Osteoblast (primary cell): Measurements from ENCODE around the gene MTFMT. TPM values are rescaled to one million over a fixed set of nuclear protein-coding genes. Genes with fewer than 3 reads are reported as not detected.

ENCODE experiments used
- DNase-seq: peaks from one replicate; pipeline ENCODE4 v3.0.0; 2011; ENCODE audit warnings: low spot score, mixed read lengths; ENCODE audit not compliant: insufficient read length; ENCODE audit errors: missing footprints
- H2AFZ ChIP-seq: 2 replicates; pipeline ENCODE4 v1.6.0; 2011; ENCODE audit warnings: mild to moderate bottlenecking, low read length
- H3K27ac ChIP-seq: 2 replicates; pipeline ENCODE4 v1.5.1; 2011; ENCODE audit warnings: mild to moderate bottlenecking, low read depth, low read length, moderate library complexity
- H3K27me3 ChIP-seq: 2 replicates; pipeline ENCODE4 v1.6.0; 2012; ENCODE audit warnings: mild to moderate bottlenecking, control low read depth, inconsistent platforms, low read length, moderate library complexity; ENCODE audit not compliant: insufficient read depth
- H3K36me3 ChIP-seq: 2 replicates; pipeline ENCODE4 v1.5.1; 2011; ENCODE audit warnings: mild to moderate bottlenecking, low read length, control low read depth, moderate library complexity; ENCODE audit not compliant: insufficient read depth
- H3K4me1 ChIP-seq: 2 replicates; pipeline ENCODE4 v1.5.1; 2011; ENCODE audit warnings: mild to moderate bottlenecking, low read length, control low read depth, moderate library complexity; ENCODE audit not compliant: insufficient read depth
- H3K4me2 ChIP-seq: 2 replicates; pipeline ENCODE4 v1.6.0; 2011; ENCODE audit warnings: mild to moderate bottlenecking, low read length; ENCODE audit not compliant: insufficient read depth
- H3K4me3 ChIP-seq: fragments of 200-600 bp; sonication (generic); 3 replicates; pipeline ENCODE4 v1.5.1; 2012; ENCODE audit warnings: mild to moderate bottlenecking, low read length, inconsistent platforms; ENCODE audit not compliant: insufficient read depth
- H3K79me2 ChIP-seq: 2 replicates; pipeline ENCODE4 v1.6.0; 2012; ENCODE audit warnings: mild to moderate bottlenecking, low read length, control low read depth, inconsistent platforms; ENCODE audit not compliant: insufficient read depth
- H3K9me3 ChIP-seq: 2 replicates; pipeline ENCODE4 v1.5.1; 2011; ENCODE audit warnings: low read depth, low read length, control low read depth
- H4K20me1 ChIP-seq: 2 replicates; pipeline ENCODE4 v1.6.0; 2012; ENCODE audit warnings: mild to moderate bottlenecking, low read length, control low read depth; ENCODE audit not compliant: insufficient read depth
- total RNA-seq: library from RNA; depleted of rRNA; stranded (reverse); fragments of >200 nt; gene quantifications from 2 replicates; pipeline ENCODE4 v1.2.3, GENCODE V29; 2012
- TF ChIP-seq, protein P1 (sequence below): IDR thresholded peaks from 2 replicates; pipeline ENCODE4 v1.5.1; 2011; ENCODE audit warnings: mild to moderate bottlenecking, low read depth, low read length, moderate library complexity; ENCODE audit errors: extremely low read depth

MTFMT gene
- total RNA-seq, 1 donor = 31.8 TPM

DNA sequence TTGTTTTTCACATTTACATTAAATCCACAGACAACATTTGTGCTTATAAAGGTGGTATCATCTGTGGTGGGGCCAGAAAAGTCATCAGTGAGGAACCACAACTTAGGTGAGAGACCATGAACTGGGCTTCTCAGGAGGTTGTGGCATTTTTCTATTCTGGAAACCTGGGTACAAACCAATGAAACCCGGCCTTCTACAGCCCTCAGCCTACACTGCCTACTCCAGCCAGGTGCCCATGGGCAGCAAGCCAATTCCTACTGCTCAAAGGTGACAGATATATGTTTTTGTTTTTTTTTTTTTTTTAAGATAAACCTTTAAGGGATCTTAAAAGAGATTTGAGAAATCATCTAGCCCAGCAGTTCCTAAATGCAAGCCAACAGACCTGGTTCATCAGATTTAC is 60.0 kb downstream of the MTFMT start:
- Histone ChIP-seq H3K27ac (no peak overlapping the region), H3K79me2 (no peaks in the 10 kb centered on the region), H3K4me1 (no peaks in the 10 kb centered on the region), H2AFZ (no peak overlapping the region), H3K9me3 (no peaks in the 10 kb centered on the region), H3K27me3 (no peaks in the 10 kb centered on the region), H3K4me3 (no peak overlapping the region), H3K36me3 (peaks cover 64% of the 10 kb centered on the region), H3K4me2 (no peak overlapping the region), H4K20me1 (no peaks in the 10 kb centered on the region)
- no peak for DNase-seq
- TF ChIP-seq, protein P1, sequence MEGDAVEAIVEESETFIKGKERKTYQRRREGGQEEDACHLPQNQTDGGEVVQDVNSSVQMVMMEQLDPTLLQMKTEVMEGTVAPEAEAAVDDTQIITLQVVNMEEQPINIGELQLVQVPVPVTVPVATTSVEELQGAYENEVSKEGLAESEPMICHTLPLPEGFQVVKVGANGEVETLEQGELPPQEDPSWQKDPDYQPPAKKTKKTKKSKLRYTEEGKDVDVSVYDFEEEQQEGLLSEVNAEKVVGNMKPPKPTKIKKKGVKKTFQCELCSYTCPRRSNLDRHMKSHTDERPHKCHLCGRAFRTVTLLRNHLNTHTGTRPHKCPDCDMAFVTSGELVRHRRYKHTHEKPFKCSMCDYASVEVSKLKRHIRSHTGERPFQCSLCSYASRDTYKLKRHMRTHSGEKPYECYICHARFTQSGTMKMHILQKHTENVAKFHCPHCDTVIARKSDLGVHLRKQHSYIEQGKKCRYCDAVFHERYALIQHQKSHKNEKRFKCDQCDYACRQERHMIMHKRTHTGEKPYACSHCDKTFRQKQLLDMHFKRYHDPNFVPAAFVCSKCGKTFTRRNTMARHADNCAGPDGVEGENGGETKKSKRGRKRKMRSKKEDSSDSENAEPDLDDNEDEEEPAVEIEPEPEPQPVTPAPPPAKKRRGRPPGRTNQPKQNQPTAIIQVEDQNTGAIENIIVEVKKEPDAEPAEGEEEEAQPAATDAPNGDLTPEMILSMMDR = no peak

DNA sequence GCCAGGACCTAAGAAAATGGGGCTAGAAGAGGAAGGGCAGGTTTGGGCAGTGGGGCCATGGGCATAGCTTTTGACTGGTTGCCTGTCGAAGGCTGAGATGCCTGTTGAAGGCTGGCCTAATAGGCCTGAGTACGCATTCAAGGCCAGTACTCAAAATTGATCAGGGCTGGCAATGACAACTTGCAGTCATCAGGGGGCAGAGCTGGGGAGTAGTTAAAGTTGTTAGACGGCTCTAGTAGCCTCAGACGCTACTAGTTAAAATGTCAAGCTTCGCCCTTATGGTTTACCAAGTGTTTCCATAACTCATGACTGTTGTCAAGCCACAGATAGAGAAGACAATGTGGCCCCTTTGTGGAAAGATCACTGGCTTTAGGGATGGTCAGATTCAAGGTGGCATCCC is 68.4 kb downstream of the MTFMT start:
- TF ChIP-seq, protein P1 = no peak
- no peaks in the 10 kb centered on the region for H3K79me2 ChIP-seq
- no peak overlapping the region for H3K27ac ChIP-seq
- no peak overlapping the region for H2AFZ ChIP-seq
- H3K4me2 ChIP-seq = no peak overlapping the region
- no peak overlapping the region for H3K4me3 ChIP-seq
- peaks cover 81% of the 10 kb centered on the region for H3K36me3 ChIP-seq
- H3K9me3 ChIP-seq = no peaks in the 10 kb centered on the region
- DNase-seq = no peak
- H4K20me1 ChIP-seq = no peaks in the 10 kb centered on the region
- no peaks in the 10 kb centered on the region for H3K27me3 ChIP-seq
- no peaks in the 10 kb centered on the region for H3K4me1 ChIP-seq

DNA sequence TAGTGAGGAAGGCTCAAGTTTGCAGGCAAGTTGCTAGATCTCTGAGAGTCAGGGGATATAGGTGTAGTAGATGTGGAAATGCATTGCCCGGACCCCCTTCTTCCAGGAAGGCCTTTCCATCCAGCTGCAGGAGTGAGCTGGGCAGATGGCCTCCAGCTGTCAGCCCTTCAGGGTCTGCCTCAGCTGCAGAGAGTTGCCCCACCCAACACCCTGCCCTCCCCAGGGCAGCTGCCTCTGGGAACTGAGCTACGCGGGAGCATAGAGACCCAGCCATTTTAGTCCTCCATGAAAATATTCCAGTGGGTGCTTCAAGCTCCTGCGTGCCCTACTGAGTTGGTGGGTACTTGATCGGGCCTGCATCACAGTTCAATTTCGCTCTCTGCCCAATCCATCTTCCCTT is 69.3 kb downstream of the MTFMT start:
- no peaks in the 10 kb centered on the region for H4K20me1 ChIP-seq
- no peaks in the 10 kb centered on the region for H3K4me1 ChIP-seq
- peaks cover 82% of the 10 kb centered on the region for H3K36me3 ChIP-seq
- no peak overlapping the region for H2AFZ ChIP-seq
- no peaks in the 10 kb centered on the region for H3K27me3 ChIP-seq
- no peak for DNase-seq
- no peak overlapping the region for H3K4me3 ChIP-seq
- H3K79me2 ChIP-seq = no peaks in the 10 kb centered on the region
- TF ChIP-seq, protein P1 = no peak
- no peak overlapping the region for H3K27ac ChIP-seq
- H3K4me2 ChIP-seq = no peak overlapping the region
- no peaks in the 10 kb centered on the region for H3K9me3 ChIP-seq

DNA sequence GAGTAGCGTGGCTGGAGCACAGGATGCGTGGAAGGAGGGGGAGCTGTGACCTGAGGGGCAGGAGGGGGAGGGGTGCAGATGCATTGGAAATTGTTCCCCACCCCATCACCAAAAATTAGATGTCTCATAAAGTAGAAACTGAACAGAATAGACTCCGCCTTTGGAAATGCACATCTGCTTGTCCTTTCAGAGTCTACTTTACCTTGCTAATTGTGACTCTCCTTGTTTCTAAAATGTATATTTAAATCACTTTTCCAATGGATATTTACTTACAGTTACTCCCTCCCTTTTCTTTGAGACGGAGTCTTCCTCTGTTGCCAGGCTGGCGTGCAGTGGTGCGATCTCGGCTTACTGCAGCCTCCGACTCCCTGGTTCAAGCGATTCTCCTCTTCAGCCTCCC is 70.3 kb downstream of the MTFMT start:
- peaks cover 74% of the 10 kb centered on the region for H3K36me3 ChIP-seq
- TF ChIP-seq, protein P1 = no peak
- no peaks in the 10 kb centered on the region for H3K79me2 ChIP-seq

More for the DNA sequence above, 70.3 kb downstream of the MTFMT start:
- no peaks in the 10 kb centered on the region for H3K9me3 ChIP-seq
- H2AFZ ChIP-seq = no peak overlapping the region
- DNase-seq = no peak
- H3K27me3 ChIP-seq = no peaks in the 10 kb centered on the region
- no peak overlapping the region for H3K27ac ChIP-seq
- no peak overlapping the region for H3K4me2 ChIP-seq
- H3K4me1 ChIP-seq = no peaks in the 10 kb centered on the region
- H4K20me1 ChIP-seq = no peaks in the 10 kb centered on the region
- H3K4me3 ChIP-seq = no peak overlapping the region
